Spleen (tissue), 7 donors: ENCODE data around the gene C2orf49.

ENCODE experiments used
- CTCF ChIP-seq, 11 experiments: fragments of 200-600 bp in 7 of 11; fragments of 450-650 bp in 4 of 11; sonication (generic) in 4 of 11; IDR thresholded peaks in 8 of 11; conservative IDR thresholded peaks in 3 of 11; 1 replicate in 7 of 11; 2 replicates in 4 of 11; pipeline versions ENCODE4 v1.4.0 to v1.8.0; 2016 to 2021; ENCODE audit warnings: antibody characterized with exemption in 11 of 11, inconsistent platforms in 4 of 11, mild to moderate bottlenecking in 1 of 11
- POLR2A ChIP-seq, 3 donors: fragments of 450-650 bp; IDR thresholded peaks; one replicate each; pipeline ENCODE4 v1.5.1; 2017; ENCODE audit warnings: antibody characterized with exemption in 3 of 3, mild to moderate bottlenecking in 1 of 3
- donor health status: DM: no; HTN: no; CAD: no; lungs with moderate emphysema.
- donor health status: DM: no; HTN: no; CAD: no.
- donor health status: DM: no; HTN: no; CAD: no.

GRCh38 chr2:105313877-105314276 lies 23.5 kb upstream of the C2orf49 start:
- TF ChIP-seq CTCF (IDR thresholded peaks at IDR 0.05 in 8 of 11, conservative IDR thresholded peaks at IDR 0.05 in 3 of 11) (no peak), POLR2A (IDR thresholded peaks at IDR 0.05) (no peak)
